Brain microvascular endothelial cell (primary cell): ENCODE results near the gene ADAMTSL3.

ENCODE experiments used
- DNase-seq: peaks from one replicate; pipeline ENCODE4 v3.0.0-alpha.2; 2020
- H3K27ac ChIP-seq: fragments of 250-450 bp; sonication (Bioruptor Pico); 2 replicates; pipeline ENCODE4 v1.5.1; 2020; ENCODE audit warnings: mild to moderate bottlenecking, moderate library complexity
- H3K27me3 ChIP-seq: fragments of 250-450 bp; sonication (Bioruptor Pico); replicated peaks from 2 replicates; pipeline ENCODE4 v1.5.1; 2020; ENCODE audit warnings: mild to moderate bottlenecking
- H3K36me3 ChIP-seq: fragments of 250-450 bp; sonication (Bioruptor Pico); replicated peaks from 2 replicates; pipeline ENCODE4 v1.5.1; 2020; ENCODE audit warnings: mild to moderate bottlenecking
- H3K4me3 ChIP-seq: 2 replicates; pipeline ENCODE4 v1.5.1; 2011; ENCODE audit warnings: low read depth, mild to moderate bottlenecking, control low read depth, low read length, moderate library complexity
- CTCF ChIP-seq: IDR thresholded peaks from 2 replicates; pipeline ENCODE4 v1.5.1; 2011; ENCODE audit warnings: low read depth, mild to moderate bottlenecking, moderate library complexity, low read length, control low read depth, inconsistent platforms; ENCODE audit errors: missing control alignments
- in situ Hi-C: cut with HindIII; loops from 2 replicates; pipeline ENCODE4 v1.10.0; 2017; ENCODE audit warnings: low sequenced_read_pairs, low pct_ligation_motif_present

Gene ADAMTSL3

GRCh38 chr15:83977992-83978391 lies 324.1 kb downstream of the ADAMTSL3 start:
- in situ Hi-C loops = no loop called here
- H3K36me3 ChIP-seq = no peaks in the 10 kb centered on the region
- no peak overlapping the region for H3K4me3 ChIP-seq
- no peak for TF ChIP-seq CTCF
- H3K27me3 ChIP-seq = no peaks in the 10 kb centered on the region
- H3K27ac ChIP-seq = no peak overlapping the region
- no peak for DNase-seq

- no peak overlapping the region for H3K4me3 ChIP-seq
- in situ Hi-C loops = no loop called here
- H3K27ac ChIP-seq = no peak overlapping the region
- TF ChIP-seq CTCF = no peak
- DNase-seq = no peak
- no peaks in the 10 kb centered on the region for H3K27me3 ChIP-seq
- no peaks in the 10 kb centered on the region for H3K36me3 ChIP-seq
These were observed 324.7 kb downstream of the ADAMTSL3 start for GRCh38 chr15:83978588-83978987.

GRCh38 chr15:83980637-83981036 lies 326.7 kb downstream of the ADAMTSL3 start:
- no peak for TF ChIP-seq CTCF
- DNase-seq = no peak
- in situ Hi-C loops = no loop called here
- Histone ChIP-seq H3K27me3 (no peaks in the 10 kb centered on the region), H3K27ac (no peak overlapping the region), H3K4me3 (no peak overlapping the region), H3K36me3 (no peaks in the 10 kb centered on the region)

- Histone ChIP-seq H3K27me3 (no peaks in the 10 kb centered on the region), H3K36me3 (no peaks in the 10 kb centered on the region), H3K4me3 (no peak overlapping the region), H3K27ac (no peak overlapping the region)
- no peak for DNase-seq
- in situ Hi-C loops = no loop called here
- no peak for TF ChIP-seq CTCF
These were observed 328.8 kb downstream of the ADAMTSL3 start for GRCh38 chr15:83982748-83983147.

GRCh38 chr15:83983634-83984458 lies 329.9 kb downstream of the ADAMTSL3 start:
- H3K36me3 ChIP-seq = no peaks in the 10 kb centered on the region
- no peak for DNase-seq
- in situ Hi-C loops = no loop called here
- no peaks in the 10 kb centered on the region for H3K27me3 ChIP-seq
- no peak overlapping the region for H3K4me3 ChIP-seq
- no peak overlapping the region for H3K27ac ChIP-seq
- TF ChIP-seq CTCF = no peak

- in situ Hi-C loops = no loop called here
- Histone ChIP-seq H3K27me3 (no peaks in the 10 kb centered on the region), H3K36me3 (no peaks in the 10 kb centered on the region), H3K4me3 (no peak overlapping the region), H3K27ac (no peak overlapping the region)
- no peak for DNase-seq
- no peak for TF ChIP-seq CTCF
These were observed 330.7 kb downstream of the ADAMTSL3 start for GRCh38 chr15:83984601-83985000.
